ENCODE measurements around the gene OR8D4. TPM values are rescaled to one million over a fixed set of nuclear protein-coding genes. Genes with fewer than 3 reads are reported as not detected.

OR8D4 gene
- polyA plus RNA-seq, 3 donors, result not detected

GRCh38 chr11:123942413-123942812 is 40.4 kb downstream of the OR8D4 start:
- no peak overlapping the region for H3K4me3 Mint-ChIP-seq
- WGBS (ENCODE audit: insufficient coverage), result no CpG with 5 or more reads among the region's 4 CpGs
- peaks cover 3 to 5% of the 10 kb centered on the region in 2 donors for H3K9me3 ChIP-seq (replicated peaks in 1 of 2; ENCODE audit: control insufficient read depth in 1 of 2, insufficient read depth in 1 of 2, low read length in 2 of 2)
- no peak for TF ChIP-seq CTCF (IDR thresholded peaks at IDR 0.05)
- no peaks in the 10 kb centered on the region for H4K20me1 ChIP-seq (ENCODE audit: insufficient read depth, low read length)
- H3K27me3 Mint-ChIP-seq (ENCODE audit: low read depth in 3 of 3), result peaks cover 0 to under 1% (median 0%) of the 10 kb centered on the region in 3 donors
- no peaks in the 10 kb centered on the region for H3K4me1 ChIP-seq (ENCODE audit: control insufficient read depth in 1 of 2, insufficient read depth in 2 of 2, low read length in 2 of 2)
- H3K27ac Mint-ChIP-seq, result no peak overlapping the region
- H3K36me3 Mint-ChIP-seq, result no peaks in the 10 kb centered on the region
- no peak overlapping the region for H3K27ac ChIP-seq (ENCODE audit: low read depth in 1 of 2, low read length in 2 of 2)
- DNase-seq, result no peak
- no peak overlapping the region for H3K4me2 ChIP-seq (replicated peaks; ENCODE audit: extremely low read depth, low read length, poor library complexity, severe bottlenecking)
- intact Hi-C loops (cut with micrococcal nuclease), result no loop called here
- H3K79me2 ChIP-seq (ENCODE audit: insufficient read depth, low read length), result no peaks in the 10 kb centered on the region
- no peaks in the 10 kb centered on the region for H3K36me3 ChIP-seq (replicated peaks in 1 of 2; ENCODE audit: control insufficient read depth in 1 of 2, insufficient read depth in 2 of 2, low read length in 2 of 2)
- H3K27me3 ChIP-seq (ENCODE audit: control insufficient read depth in 2 of 2, insufficient read depth in 2 of 2, low read length in 2 of 2), result no peaks in the 10 kb centered on the region
- H3K4me1 Mint-ChIP-seq, result no peaks in the 10 kb centered on the region
- no peak overlapping the region for H3K9ac ChIP-seq (ENCODE audit: insufficient read depth, low read length, poor library complexity, severe bottlenecking)
- peaks cover 0 to 11% (median 2%) of the 10 kb centered on the region in 7 donors for H3K9me3 Mint-ChIP-seq
- no peak overlapping the region for H3K4me3 ChIP-seq (replicated peaks in 1 of 3; ENCODE audit: low read depth in 2 of 3, low read length in 3 of 3)
- no peak overlapping the region for H2AFZ ChIP-seq (ENCODE audit: insufficient read depth, low read depth, low read length, poor library complexity, severe bottlenecking)

- Histone ChIP-seq H3K79me2 (ENCODE audit: insufficient read depth, low read length) (no peaks in the 10 kb centered on the region), H3K27ac (ENCODE audit: low read depth in 1 of 2, low read length in 2 of 2) (no peak within 1 kb of the TSS), H3K9ac (ENCODE audit: insufficient read depth, low read length, poor library complexity, severe bottlenecking) (no peak within 1 kb of the TSS), H3K9me3 (replicated peaks in 1 of 2; ENCODE audit: control insufficient read depth in 1 of 2, insufficient read depth in 1 of 2, low read length in 2 of 2) (peaks cover 3 to 5% of the 10 kb centered on the region in 2 donors), H2AFZ (ENCODE audit: insufficient read depth, low read depth, low read length, poor library complexity, severe bottlenecking) (no peak within 1 kb of the TSS), H3K36me3 (replicated peaks in 1 of 2; ENCODE audit: control insufficient read depth in 1 of 2, insufficient read depth in 2 of 2, low read length in 2 of 2) (no peaks in the 10 kb centered on the region), H3K4me3 (replicated peaks in 1 of 3; ENCODE audit: low read depth in 2 of 3, low read length in 3 of 3) (no peak within 1 kb of the TSS), H3K4me2 (replicated peaks; ENCODE audit: extremely low read depth, low read length, poor library complexity, severe bottlenecking) (no peak within 1 kb of the TSS), H3K27me3 (ENCODE audit: control insufficient read depth in 2 of 2, insufficient read depth in 2 of 2, low read length in 2 of 2) (no peaks in the 10 kb centered on the region), H4K20me1 (ENCODE audit: insufficient read depth, low read length) (no peaks in the 10 kb centered on the region), H3K4me1 (ENCODE audit: control insufficient read depth in 1 of 2, insufficient read depth in 2 of 2, low read length in 2 of 2) (no peaks in the 10 kb centered on the region)
- Mint-ChIP-seq H3K9me3 (peaks cover 0 to 6% (median 2%) of the 10 kb centered on the region in 7 donors), H3K36me3 (no peaks in the 10 kb centered on the region), H3K4me3 (no peak within 1 kb of the TSS), H3K27me3 (ENCODE audit: low read depth in 3 of 3) (peaks cover 0 to 3% (median 0%) of the 10 kb centered on the region in 3 donors), H3K27ac (peak within 1 kb of the TSS in 1 of 7 donors; percentile 14), H3K4me1 (no peaks in the 10 kb centered on the region)
- 100% methylated on average over 1 of the region's 3 CpGs for WGBS (ENCODE audit: insufficient coverage)
- no peak for TF ChIP-seq CTCF (IDR thresholded peaks at IDR 0.05)
- intact Hi-C loops (cut with micrococcal nuclease), result no loop called here
- DNase-seq, result no peak
Measured at GRCh38 chr11:123943738-123944137, 41.8 kb downstream of the OR8D4 start, which contains the start of gene OR6T1. Gene OR6T1, minus strand, starts transcription at chr11:123943838. Its CDS starts 0 bp downstream, at chr11:123943838.

Data from CD14-positive monocyte (primary cell).